Type B pancreatic cell (in vitro differentiated cells): ENCODE data around the gene TMIGD3. TPM values are rescaled to one million over a fixed set of nuclear protein-coding genes. Genes with fewer than 3 reads are reported as not detected.

Experiments used
- DNase-seq: peaks from one replicate; pipeline ENCODE4 v3.0.0; 2021; ENCODE audit warnings: mixed read lengths; ENCODE audit not compliant: unreplicated experiment; ENCODE audit errors: extremely low spot score
- H3K27ac Mint-ChIP-seq: 2 replicates; pipeline ENCODE4 v1.8.0; 2021; ENCODE audit warnings: mild to moderate bottlenecking, mixed read lengths
- H3K27me3 Mint-ChIP-seq: 2 replicates; pipeline ENCODE4 v1.8.0; 2021; ENCODE audit warnings: mixed read lengths
- H3K36me3 Mint-ChIP-seq: 2 replicates; pipeline ENCODE4 v1.8.0; 2021; ENCODE audit warnings: mixed read lengths
- H3K4me1 Mint-ChIP-seq: one replicate; pipeline ENCODE4 v1.8.0; 2021; ENCODE audit warnings: mixed read lengths; ENCODE audit not compliant: unreplicated experiment
- H3K4me3 Mint-ChIP-seq: 2 replicates; pipeline ENCODE4 v1.8.0; 2021; ENCODE audit warnings: mild to moderate bottlenecking, mixed read lengths
- H3K9me3 Mint-ChIP-seq: 2 replicates; pipeline ENCODE4 v1.8.0; 2021; ENCODE audit warnings: mixed read lengths
- CTCF ChIP-seq: fragments of 200-600 bp; sonication (generic); conservative IDR thresholded peaks from 2 replicates; pipeline ENCODE4 v1.5.0; 2021; ENCODE audit warnings: antibody characterized with exemption, mild to moderate bottlenecking
- total RNA-seq: library from RNA; stranded (reverse); gene quantifications from 2 replicates; pipeline ENCODE4 v1.2.1, GENCODE V29; 2021; ENCODE audit warnings: low replicate concordance

The TMIGD3 gene
- total RNA-seq, 1 donor from 2014 or later: not detected

GRCh38 chr1:111467865-111468716, 35.3 kb downstream of the TMIGD3 start:
- DNase-seq: no peak
- peaks cover 9% of the 10 kb centered on the region for H3K36me3 Mint-ChIP-seq
- peak; percentile 34 for TF ChIP-seq CTCF
- H3K4me3 Mint-ChIP-seq: no peak overlapping the region
- H3K4me1 Mint-ChIP-seq: no peaks in the 10 kb centered on the region
- H3K27ac Mint-ChIP-seq: no peak overlapping the region
- H3K9me3 Mint-ChIP-seq: no peaks in the 10 kb centered on the region
- no peaks in the 10 kb centered on the region for H3K27me3 Mint-ChIP-seq

GRCh38 chr1:111466480-111466879, 37.0 kb downstream of the TMIGD3 start:
- Mint-ChIP-seq H3K4me1 (no peaks in the 10 kb centered on the region), H3K9me3 (no peaks in the 10 kb centered on the region), H3K27me3 (no peaks in the 10 kb centered on the region), H3K36me3 (peaks cover 4% of the 10 kb centered on the region), H3K4me3 (no peak overlapping the region), H3K27ac (no peak overlapping the region)
- no peak for DNase-seq
- TF ChIP-seq CTCF: no peak

GRCh38 chr1:111465754-111466153, 37.7 kb downstream of the TMIGD3 start:
- no peak for DNase-seq
- Mint-ChIP-seq H3K27ac (no peak overlapping the region), H3K4me1 (no peaks in the 10 kb centered on the region), H3K27me3 (no peaks in the 10 kb centered on the region), H3K9me3 (no peaks in the 10 kb centered on the region), H3K36me3 (peaks cover 5% of the 10 kb centered on the region), H3K4me3 (no peak overlapping the region)
- no peak for TF ChIP-seq CTCF

- Mint-ChIP-seq H3K4me3 (no peak overlapping the region), H3K9me3 (no peaks in the 10 kb centered on the region), H3K27me3 (no peaks in the 10 kb centered on the region), H3K27ac (no peak overlapping the region), H3K36me3 (peaks cover 15% of the 10 kb centered on the region), H3K4me1 (no peaks in the 10 kb centered on the region)
- no peak for TF ChIP-seq CTCF
- DNase-seq: no peak
Measured at GRCh38 chr1:111463029-111463683, 40.3 kb downstream of the TMIGD3 start.

GRCh38 chr1:111462370-111463028, 40.9 kb downstream of the TMIGD3 start:
- Mint-ChIP-seq H3K4me1 (no peaks in the 10 kb centered on the region), H3K36me3 (peaks cover 19% of the 10 kb centered on the region), H3K27me3 (no peaks in the 10 kb centered on the region), H3K9me3 (no peaks in the 10 kb centered on the region), H3K4me3 (no peak overlapping the region), H3K27ac (no peak overlapping the region)
- TF ChIP-seq CTCF: no peak
- no peak for DNase-seq
